Naive B cell (primary cell): ENCODE data around the gene AHRR. TPM values are rescaled to one million over a fixed set of nuclear protein-coding genes. Genes with fewer than 3 reads are reported as not detected.

Source experiments
- ATAC-seq, 2 donors: fragments of 150-1000 bp; cut with Tn5 transposase; 2 replicates each; pipeline ENCODE4 v1.10.0; 2021; ENCODE audit warnings: low read depth in 2 of 2, mild to moderate bottlenecking in 2 of 2, moderate library complexity in 2 of 2
- DNase-seq: peaks from one replicate; pipeline ENCODE4 v3.0.0; 2022
- H3K27ac Mint-ChIP-seq, 6 donors: one replicate each; pipeline ENCODE4 v1.8.0; 2020 to 2022; ENCODE audit warnings: mild to moderate bottlenecking in 6 of 6, mixed read lengths in 6 of 6, moderate library complexity in 5 of 6, inconsistent platforms in 2 of 6
- H3K27me3 Mint-ChIP-seq, 3 donors: one replicate each; pipeline ENCODE4 v1.8.0; 2021 to 2022; ENCODE audit warnings: mixed read lengths in 3 of 3, mild to moderate bottlenecking in 1 of 3
- H3K36me3 Mint-ChIP-seq, 2 donors: one replicate each; pipeline ENCODE4 v1.8.0; 2020 to 2022; ENCODE audit warnings: mixed read lengths in 2 of 2, inconsistent platforms in 1 of 2, mild to moderate bottlenecking in 1 of 2
- H3K4me1 Mint-ChIP-seq, 3 donors: one replicate each; pipeline ENCODE4 v1.8.0; 2020 to 2022; ENCODE audit warnings: mixed read lengths in 3 of 3, inconsistent platforms in 1 of 3, mild to moderate bottlenecking in 1 of 3, moderate library complexity in 1 of 3
- H3K4me3 Mint-ChIP-seq, 8 donors: one replicate each; pipeline ENCODE4 v1.8.0; 2020 to 2022; ENCODE audit warnings: mild to moderate bottlenecking in 8 of 8, mixed read lengths in 8 of 8, moderate library complexity in 8 of 8, inconsistent platforms in 2 of 8
- H3K9me3 Mint-ChIP-seq, 7 donors: one replicate each; pipeline ENCODE4 v1.8.0; 2020 to 2022; ENCODE audit warnings: mixed read lengths in 7 of 7, mild to moderate bottlenecking in 5 of 7, inconsistent platforms in 2 of 7, moderate library complexity in 1 of 7
- polyA plus RNA-seq, 6 donors: library from polyadenylated mRNA; unstranded; fragments of 300-500 nt; fragmentation: Illumina TruSeq; gene quantifications; one replicate each; pipeline ENCODE4 v1.2.3, GENCODE V29; 2021; ENCODE audit warnings: low read depth in 6 of 6

Gene AHRR
- polyA plus RNA-seq, 6 donors from 2014 or later, result 0.09 TPM; not detected in 5

- DNase-seq, result no peak
- H3K27me3 Mint-ChIP-seq, result peaks cover 0 to 10% (median 1%) of the 10 kb centered on the region in 3 donors
- H3K4me3 Mint-ChIP-seq, result peak overlapping the region in 3 of 8 donors; percentile 35 to 68 (median 56)
- H3K36me3 Mint-ChIP-seq, result no peaks in the 10 kb centered on the region
- ATAC-seq, result no peak
- no peak overlapping the region for H3K27ac Mint-ChIP-seq
- H3K4me1 Mint-ChIP-seq, result peaks cover 22 to 29% (median 24%) of the 10 kb centered on the region in 3 donors
- H3K9me3 Mint-ChIP-seq, result no peaks in the 10 kb centered on the region
These were observed 119.1 kb downstream of the AHRR start for GRCh38 chr5:440401-441201.

DNA sequence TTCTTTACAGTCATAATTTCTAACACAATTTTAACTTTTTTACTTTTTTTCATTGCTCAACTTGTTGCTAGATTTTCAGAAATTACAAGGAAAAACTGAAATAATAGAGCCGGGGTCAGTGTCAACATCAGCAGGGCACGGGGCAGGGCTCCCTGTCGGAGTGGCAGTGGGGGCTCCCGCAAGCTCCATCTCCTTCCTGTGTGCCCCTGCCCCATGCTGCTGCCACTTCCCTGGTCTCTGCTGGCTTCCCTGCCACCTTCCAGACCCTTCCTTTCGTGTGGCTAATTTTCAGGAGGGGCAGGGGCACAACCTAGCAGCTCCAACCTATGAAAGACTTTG lies 120.5 kb downstream of the AHRR start:
- Mint-ChIP-seq H3K27ac (peak overlapping the region in 3 of 6 donors; percentile 26 to 91 (median 81)), H3K36me3 (peaks cover 0 to 3% of the 10 kb centered on the region in 2 donors)

DNA sequence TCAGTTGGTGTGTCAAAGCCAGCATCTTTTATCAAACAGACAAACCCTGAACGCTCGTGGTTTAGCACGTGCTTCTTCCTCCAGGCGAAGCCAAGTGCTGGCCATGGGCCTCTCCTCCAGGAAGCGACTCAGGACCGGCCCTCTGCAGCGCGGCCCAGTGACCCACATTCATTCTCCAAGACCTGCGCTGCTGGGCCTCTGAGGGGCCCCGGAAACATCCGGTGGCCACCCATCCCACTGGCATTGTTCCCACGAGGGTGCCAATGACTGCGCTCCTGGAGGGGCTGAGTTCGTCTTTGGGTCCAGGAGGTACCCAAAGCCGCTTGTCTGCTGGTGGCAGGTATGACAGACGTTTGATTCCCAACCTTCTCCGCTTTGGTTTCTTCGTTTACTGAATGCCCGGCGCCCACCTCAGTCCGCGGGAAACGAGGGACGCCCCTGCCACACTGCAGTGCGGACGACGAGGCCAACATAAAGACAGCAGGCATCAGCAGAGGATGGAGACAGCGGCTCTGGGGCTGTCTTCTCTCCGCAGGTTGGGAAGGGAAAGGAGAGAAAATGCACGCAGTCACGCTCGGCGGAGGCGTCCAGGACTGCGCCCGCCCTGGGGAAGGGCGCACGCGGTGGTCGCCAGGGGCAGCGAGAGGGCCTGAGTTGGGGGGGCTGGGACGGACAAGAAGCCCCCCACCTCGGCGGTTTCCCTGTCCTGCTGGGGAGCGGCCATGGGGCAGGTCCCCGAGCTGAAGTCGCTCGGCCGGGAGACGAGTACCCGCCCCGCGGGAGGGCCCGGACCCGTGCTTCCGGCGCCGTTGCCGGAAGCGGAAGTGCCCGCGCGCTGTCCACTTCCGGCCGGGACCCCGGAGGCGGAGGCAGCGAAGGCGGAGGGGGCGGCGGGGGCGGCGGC lies 121.1 kb downstream of the AHRR start, which contains the start of gene EXOC3:
EXOC3 (plus strand) TSS at position 842 of the 904 bp plus-strand sequence. CDS start 3,030 bp downstream, outside the sequence.
- H3K9me3 Mint-ChIP-seq, result no peaks in the 10 kb centered on the region
- H3K4me1 Mint-ChIP-seq, result peaks cover 32 to 40% (median 36%) of the 10 kb centered on the region in 3 donors
- H3K36me3 Mint-ChIP-seq, result peaks cover 3 to 4% of the 10 kb centered on the region in 2 donors
- ATAC-seq, result peak; percentile 86 to 90
- DNase-seq, result peak; percentile 66
- H3K27ac Mint-ChIP-seq, result peak within 1 kb of the TSS; percentile 86 to 97 (median 93)
- H3K27me3 Mint-ChIP-seq, result peaks cover 0 to 7% (median 0%) of the 10 kb centered on the region in 3 donors
- peak within 1 kb of the TSS; percentile 88 to 98 (median 95) for H3K4me3 Mint-ChIP-seq

More for the DNA sequence above, 120.5 kb downstream of the AHRR start:
- Mint-ChIP-seq H3K4me3 (peak overlapping the region; percentile 88 to 98 (median 95)), H3K27me3 (peaks cover 0 to 9% (median 0%) of the 10 kb centered on the region in 3 donors), H3K9me3 (no peaks in the 10 kb centered on the region), H3K4me1 (peaks cover 31 to 37% (median 35%) of the 10 kb centered on the region in 3 donors)
- DNase-seq (no peak), ATAC-seq (no peak)

DNA sequence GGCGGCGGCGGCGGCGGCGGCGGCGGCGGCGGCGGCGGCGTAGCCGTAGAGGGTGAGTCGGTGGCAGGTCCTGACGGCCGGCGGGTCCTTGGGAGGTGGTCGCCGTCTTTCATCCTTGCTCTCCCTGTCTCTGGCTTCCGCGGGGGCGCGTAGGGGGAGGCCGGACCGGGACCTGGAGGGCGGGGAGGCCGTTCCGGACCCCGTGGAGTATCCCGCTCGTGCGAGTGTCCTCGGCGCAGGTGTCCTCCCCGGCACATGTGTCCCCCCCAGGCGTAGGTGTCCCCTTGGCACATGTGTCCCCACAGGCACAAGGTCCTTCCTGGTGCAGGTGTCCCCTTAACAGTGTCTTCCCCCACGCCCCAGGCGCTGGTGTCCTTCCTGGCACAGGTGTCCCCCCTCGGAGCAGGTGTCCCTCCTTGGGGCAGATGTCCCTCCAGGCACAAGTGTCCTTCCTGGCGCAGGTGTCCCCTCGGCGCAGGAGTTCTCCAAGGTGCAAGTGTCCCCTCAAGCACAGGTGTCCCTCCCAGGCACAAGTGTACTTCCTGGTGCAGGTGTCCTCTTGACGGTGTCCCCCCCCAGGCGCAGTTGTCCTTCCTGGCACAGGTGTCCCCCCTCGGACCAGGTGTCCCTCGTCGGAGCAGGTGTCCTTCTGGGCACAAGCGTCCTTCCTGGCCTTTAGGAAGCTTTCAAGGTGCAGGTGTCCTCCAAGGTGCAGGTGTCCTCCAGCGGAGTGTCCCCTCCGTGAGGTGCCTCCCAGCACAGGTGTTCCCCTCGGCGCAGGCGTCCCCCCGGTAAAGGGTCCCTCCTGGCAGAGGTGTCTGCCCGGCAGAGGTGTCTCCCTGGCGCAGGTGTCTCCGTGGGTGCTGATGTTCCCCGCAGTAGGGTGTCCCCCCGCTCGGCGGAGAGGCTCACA lies 122.0 kb downstream of the AHRR start:
- Mint-ChIP-seq H3K4me3 (peak overlapping the region; percentile 84 to 98 (median 94)), H3K36me3 (peaks cover 6 to 12% of the 10 kb centered on the region in 2 donors), H3K9me3 (no peaks in the 10 kb centered on the region), H3K27me3 (peaks cover 0 to 11% (median 0%) of the 10 kb centered on the region in 3 donors), H3K4me1 (peaks cover 35 to 45% (median 40%) of the 10 kb centered on the region in 3 donors), H3K27ac (peak overlapping the region in 5 of 6 donors; percentile 33 to 91 (median 84))
- no peak for DNase-seq
- ATAC-seq, result peak; percentile 18 to 26

GRCh38 chr5:444226-444625 lies 122.7 kb downstream of the AHRR start:
- peak overlapping the region; percentile 84 to 98 (median 92) for H3K4me3 Mint-ChIP-seq
- H3K27ac Mint-ChIP-seq, result peak overlapping the region; percentile 6 to 93 (median 73)
- peaks cover 41 to 49% (median 42%) of the 10 kb centered on the region in 3 donors for H3K4me1 Mint-ChIP-seq
- H3K27me3 Mint-ChIP-seq, result peaks cover 0 to 12% (median 0%) of the 10 kb centered on the region in 3 donors
- DNase-seq, result no peak
- no peak for ATAC-seq
- H3K36me3 Mint-ChIP-seq, result peaks cover 12 to 19% of the 10 kb centered on the region in 2 donors
- no peaks in the 10 kb centered on the region for H3K9me3 Mint-ChIP-seq

- H3K36me3 Mint-ChIP-seq, result peaks cover 25 to 32% of the 10 kb centered on the region in 2 donors
These were observed 124.1 kb downstream of the AHRR start for GRCh38 chr5:445591-445990.

DNA sequence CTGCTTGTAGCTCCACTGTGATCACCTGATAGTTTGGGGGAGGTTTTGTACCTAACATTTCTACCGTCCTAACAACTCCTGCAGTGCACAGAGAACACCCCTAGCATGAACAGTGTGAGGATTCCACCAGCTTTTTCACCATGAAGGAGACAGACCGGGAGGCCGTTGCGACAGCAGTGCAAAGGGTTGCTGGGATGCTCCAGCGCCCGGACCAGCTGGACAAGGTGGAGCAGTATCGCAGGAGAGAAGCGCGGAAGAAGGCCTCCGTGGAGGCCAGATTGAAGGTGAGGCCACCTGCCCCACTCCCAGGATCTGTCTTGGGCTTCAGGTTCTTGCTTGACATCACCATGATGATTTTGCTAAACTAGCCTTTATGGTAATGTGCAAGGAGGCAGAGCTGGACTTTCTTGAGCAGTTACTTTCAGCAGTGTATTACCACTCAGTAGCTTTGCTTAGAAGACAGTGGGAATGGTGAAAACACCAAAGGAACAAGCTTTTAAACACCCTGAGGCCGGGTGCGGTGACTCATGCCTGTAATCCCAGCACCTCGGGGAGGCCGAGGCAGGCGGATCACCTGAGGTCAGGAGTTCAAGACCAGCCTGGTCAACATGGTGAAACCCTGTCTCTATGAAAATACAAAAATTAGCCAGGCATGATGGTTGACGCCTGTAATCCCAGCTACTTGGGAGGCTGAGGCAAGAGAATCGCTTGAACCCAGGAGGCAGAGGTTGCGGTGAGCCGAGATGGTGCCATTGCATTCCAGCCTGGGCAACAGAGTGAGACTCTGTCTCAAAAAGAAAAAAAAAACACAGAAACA lies 124.8 kb downstream of the AHRR start:
- peaks cover 0 to 5% (median 2%) of the 10 kb centered on the region in 7 donors for H3K9me3 Mint-ChIP-seq
- peaks cover 32 to 39% of the 10 kb centered on the region in 2 donors for H3K36me3 Mint-ChIP-seq
- H3K27ac Mint-ChIP-seq, result peak overlapping the region in 4 of 6 donors; percentile 15 to 48 (median 39)
- H3K27me3 Mint-ChIP-seq, result peaks cover 0 to 12% (median 0%) of the 10 kb centered on the region in 3 donors
- H3K4me1 Mint-ChIP-seq, result peaks cover 41 to 49% (median 47%) of the 10 kb centered on the region in 3 donors
- H3K4me3 Mint-ChIP-seq, result peak overlapping the region in 4 of 8 donors; percentile 29 to 80 (median 68)
- ATAC-seq, result no peak
- no peak for DNase-seq

More at GRCh38 chr5:445591-445990, 124.1 kb downstream of the AHRR start:
- Mint-ChIP-seq H3K4me3 (peak overlapping the region in 4 of 8 donors; percentile 22 to 78 (median 48)), H3K27ac (peak overlapping the region in 2 of 6 donors; percentile 33 to 39), H3K4me1 (peaks cover 45 to 49% (median 47%) of the 10 kb centered on the region in 3 donors), H3K9me3 (no peaks in the 10 kb centered on the region), H3K27me3 (peaks cover 0 to 12% (median 0%) of the 10 kb centered on the region in 3 donors)
- ATAC-seq (no peak), DNase-seq (no peak)

DNA sequence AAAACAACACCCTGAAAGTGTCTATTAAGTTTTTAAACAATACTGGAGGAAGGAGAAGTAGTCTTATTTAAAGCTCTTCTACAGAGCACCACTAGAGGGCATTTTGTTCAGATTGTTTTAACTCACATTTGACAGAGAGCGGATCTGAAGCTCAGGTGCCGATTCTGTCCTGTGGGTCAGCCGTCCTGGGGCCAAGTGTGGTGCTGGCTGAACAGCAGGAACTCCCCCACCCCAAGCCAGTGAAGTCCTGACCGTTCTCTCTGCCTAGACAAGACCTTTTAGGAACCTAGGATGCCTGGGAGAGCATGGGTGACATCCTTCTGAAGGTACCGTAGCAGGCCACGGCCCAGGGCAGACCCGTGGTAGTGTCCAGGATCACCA lies 125.4 kb downstream of the AHRR start:
- H3K36me3 Mint-ChIP-seq, result peaks cover 38 to 45% of the 10 kb centered on the region in 2 donors
- H3K4me1 Mint-ChIP-seq, result peaks cover 40 to 49% (median 47%) of the 10 kb centered on the region in 3 donors

DNA sequence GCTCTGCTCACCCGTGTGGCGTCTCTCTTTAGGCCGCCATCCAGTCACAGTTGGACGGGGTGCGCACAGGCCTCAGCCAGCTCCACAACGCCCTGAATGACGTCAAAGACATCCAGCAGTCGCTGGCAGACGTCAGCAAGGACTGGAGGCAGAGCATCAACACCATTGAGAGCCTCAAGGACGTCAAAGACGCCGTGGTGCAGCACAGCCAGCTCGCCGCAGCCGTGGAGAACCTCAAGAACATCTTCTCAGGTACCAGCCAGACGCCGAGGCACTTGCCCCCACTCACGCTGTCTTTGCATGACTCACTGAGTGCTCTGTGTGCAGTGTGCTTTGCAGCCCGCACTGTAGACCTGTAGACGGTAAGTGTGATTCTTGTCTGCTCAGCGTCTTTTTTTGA lies 126.0 kb downstream of the AHRR start:
- ATAC-seq (no peak), DNase-seq (no peak)
- H3K27ac Mint-ChIP-seq, result no peak overlapping the region
- H3K27me3 Mint-ChIP-seq, result peaks cover 0 to 12% (median 0%) of the 10 kb centered on the region in 3 donors
- no peak overlapping the region for H3K4me3 Mint-ChIP-seq
- H3K9me3 Mint-ChIP-seq, result peaks cover 5 to 17% (median 14%) of the 10 kb centered on the region in 7 donors
- peaks cover 34 to 46% (median 43%) of the 10 kb centered on the region in 3 donors for H3K4me1 Mint-ChIP-seq
- H3K36me3 Mint-ChIP-seq, result peaks cover 44 to 51% of the 10 kb centered on the region in 2 donors

More for the DNA sequence above, 125.4 kb downstream of the AHRR start:
- peak; percentile 24 to 42 for ATAC-seq
- Mint-ChIP-seq H3K27me3 (peaks cover 0 to 12% (median 0%) of the 10 kb centered on the region in 3 donors), H3K9me3 (peaks cover under 1 to 11% (median 7%) of the 10 kb centered on the region in 7 donors), H3K4me3 (peak overlapping the region in 4 of 8 donors; percentile 29 to 80 (median 62)), H3K27ac (peak overlapping the region in 4 of 6 donors; percentile 15 to 48 (median 39))
- peak; percentile 36 for DNase-seq

- H3K4me1 Mint-ChIP-seq, result peaks cover 37 to 43% (median 41%) of the 10 kb centered on the region in 3 donors
- peak overlapping the region in 3 of 8 donors; percentile 48 to 69 (median 60) for H3K4me3 Mint-ChIP-seq
- DNase-seq (no peak), ATAC-seq (peak in 1 of 2 donors; percentile 78)
- H3K27ac Mint-ChIP-seq, result peak overlapping the region in 1 of 6 donors; percentile 80
- H3K36me3 Mint-ChIP-seq, result peaks cover 49 to 58% of the 10 kb centered on the region in 2 donors
- peaks cover 0 to 12% (median 0%) of the 10 kb centered on the region in 3 donors for H3K27me3 Mint-ChIP-seq
- peaks cover 5 to 21% (median 16%) of the 10 kb centered on the region in 7 donors for H3K9me3 Mint-ChIP-seq
These were observed 126.7 kb downstream of the AHRR start for GRCh38 chr5:448061-448765.

- Mint-ChIP-seq H3K36me3 (peaks cover 55 to 64% of the 10 kb centered on the region in 2 donors), H3K27ac (peak overlapping the region in 1 of 6 donors; percentile 80), H3K4me3 (peak overlapping the region in 1 of 8 donors; percentile 48), H3K9me3 (peaks cover 5 to 21% (median 16%) of the 10 kb centered on the region in 7 donors), H3K4me1 (peaks cover 37 to 40% (median 38%) of the 10 kb centered on the region in 3 donors), H3K27me3 (peaks cover 0 to 12% (median 0%) of the 10 kb centered on the region in 3 donors)
- ATAC-seq (no peak), DNase-seq (no peak)
These were observed 127.2 kb downstream of the AHRR start for GRCh38 chr5:448766-449090.
